Measurements from ENCODE around the gene CLCN7. TPM values are rescaled to one million over a fixed set of nuclear protein-coding genes. Genes with fewer than 3 reads are reported as not detected.
A peak's percentile ranks its signal among the peaks of the same experiment; 100 is the strongest.

CLCN7 gene
- polyA plus RNA-seq, 1 of the 3 experiments (the other 2 are of a cell fraction), result 44.3 TPM

- H3K27ac ChIP-seq (ENCODE audit: low read depth in 2 of 2, low read length in 1 of 2), result peak within 1 kb of the TSS in 1 of 2 experiments; percentile 55; a peak in 2 of 4 replicates
- no peak within 1 kb of the TSS for H3K4me2 ChIP-seq
- no peaks in the 10 kb centered on the region for H3K9me3 ChIP-seq
- WGBS (ENCODE audit: low lambda C conversion rate), result 37% methylated on average over 19 of the region's 35 CpGs
- H3F3A ChIP-seq (replicated peaks; ENCODE audit: insufficient read depth), result no peaks in the 10 kb centered on the region
- H3K27me3 ChIP-seq (ENCODE audit: insufficient read depth), result no peaks in the 10 kb centered on the region
- peak; percentile 58; the same call in 1 of the 2 replicates for TF ChIP-seq GATA2 (CRISPR knock-in tag; IDR thresholded peaks at IDR 0.05)
- TF ChIP-seq, protein P1, sequence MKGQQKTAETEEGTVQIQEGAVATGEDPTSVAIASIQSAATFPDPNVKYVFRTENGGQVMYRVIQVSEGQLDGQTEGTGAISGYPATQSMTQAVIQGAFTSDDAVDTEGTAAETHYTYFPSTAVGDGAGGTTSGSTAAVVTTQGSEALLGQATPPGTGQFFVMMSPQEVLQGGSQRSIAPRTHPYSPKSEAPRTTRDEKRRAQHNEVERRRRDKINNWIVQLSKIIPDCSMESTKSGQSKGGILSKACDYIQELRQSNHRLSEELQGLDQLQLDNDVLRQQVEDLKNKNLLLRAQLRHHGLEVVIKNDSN (IDR thresholded peaks at IDR 0.05; ENCODE audit: borderline replicate concordance, low read depth), result no peak
- H3K9ac ChIP-seq, result no peak within 1 kb of the TSS
- ChIA-PET CTCF (interaction anchor here (1.3 kb wide), 1 partner anchor 15 kb away, joined by 3 read pairs; no protein-coding TSS in a partner anchor), POLR2A (interaction anchor here (1.2 to 2.3 kb wide), 2 partner anchors 8 to 10 kb away, joined by 3 to 6 read pairs; partner anchors contain the start of gene UQCC4)
- H3K4me3 ChIP-seq (ENCODE audit: low read depth in 2 of 2, low read length in 1 of 2), result no peak within 1 kb of the TSS
- no peaks in the 10 kb centered on the region for H3K79me2 ChIP-seq (ENCODE audit: insufficient read depth)
- peak; percentile 81 for DNase-seq
- H2AFZ ChIP-seq (ENCODE audit: low read depth), result no peak within 1 kb of the TSS
- H3K36me3 ChIP-seq (replicated peaks in 1 of 2; ENCODE audit: control insufficient read depth in 1 of 2, insufficient read depth in 2 of 2, low read length in 1 of 2), result no peaks in the 10 kb centered on the region
- peaks cover 0 to 13% of the 10 kb centered on the region in 2 experiments; a peak in 1 of 4 replicates for H3K4me1 ChIP-seq (ENCODE audit: control insufficient read depth in 1 of 2, insufficient read depth in 2 of 2, low read depth in 1 of 2, low read length in 1 of 2)
- H3K9me2 ChIP-seq, result no peaks in the 10 kb centered on the region
- no peaks in the 10 kb centered on the region for H4K20me1 ChIP-seq (ENCODE audit: insufficient read depth)
Observed at GRCh38 chr16:1430759-1431496, 43.9 kb downstream of the CLCN7 start, which contains the start of gene PERCC1. PERCC1 (plus strand) TSS chr16:1431078; CDS start chr16:1432594, 1,516 bp downstream.

DNA sequence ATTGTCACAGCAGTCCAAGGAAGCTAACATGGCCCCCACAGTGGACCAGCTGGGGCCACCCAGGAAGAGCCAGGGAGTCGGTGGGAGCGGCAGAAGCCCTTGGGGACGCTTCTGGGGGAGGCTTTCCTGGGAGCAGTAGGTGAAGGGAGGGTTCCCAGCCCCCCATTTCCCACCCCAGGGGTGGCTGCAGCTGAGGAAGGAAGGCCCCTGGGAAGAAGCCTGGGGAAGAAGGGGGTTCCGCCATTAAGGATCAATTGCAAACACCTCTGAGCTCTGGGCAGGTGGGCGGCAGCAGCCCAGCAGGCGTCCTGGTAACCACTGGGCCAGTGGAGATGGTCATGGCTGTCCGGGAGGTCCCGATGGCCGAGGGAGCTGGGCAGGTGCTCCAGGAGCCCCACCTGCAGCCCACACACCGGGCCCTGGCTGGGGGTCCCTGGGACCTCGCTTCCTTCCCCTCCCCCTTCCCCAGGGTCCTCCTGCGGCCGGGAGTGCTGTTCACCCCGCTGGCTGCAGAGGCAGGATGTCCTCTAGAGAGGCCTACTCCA, 44.5 kb downstream of the CLCN7 start:
- no peaks in the 10 kb centered on the region for H3K9me2 ChIP-seq
- H3F3A ChIP-seq (replicated peaks; ENCODE audit: insufficient read depth), result no peaks in the 10 kb centered on the region
- peaks cover 0 to 13% of the 10 kb centered on the region in 2 experiments; a peak in 1 of 4 replicates for H3K4me1 ChIP-seq (ENCODE audit: control insufficient read depth in 1 of 2, insufficient read depth in 2 of 2, low read depth in 1 of 2, low read length in 1 of 2)
- H3K27ac ChIP-seq (ENCODE audit: low read depth in 2 of 2, low read length in 1 of 2), result peak overlapping the region in 1 of 2 experiments; percentile 55; a peak in 2 of 4 replicates
- no peaks in the 10 kb centered on the region for H3K27me3 ChIP-seq (ENCODE audit: insufficient read depth)
- ChIA-PET POLR2A (interaction anchor here (1.2 to 2.3 kb wide), 2 partner anchors 8 to 9 kb away, joined by 3 to 6 read pairs; partner anchors contain the start of gene UQCC4), CTCF (interaction anchor here (1.3 to 1.4 kb wide), 3 partner anchors 8 to 97 kb away, joined by 3 to 4 read pairs (median 3); no protein-coding TSS in a partner anchor)
- TF ChIP-seq ZBTB33 (IDR thresholded peaks at IDR 0.05; ENCODE audit: borderline replicate concordance, low read depth) (no peak), CTCF (IDR thresholded peaks at IDR 0.05) (no peak), YY1 (IDR thresholded peaks at IDR 0.05; ENCODE audit: low read depth) (no peak), MEF2A (IDR thresholded peaks at IDR 0.05; ENCODE audit: borderline replicate concordance, low read depth) (no peak), TCF12 (IDR thresholded peaks at IDR 0.05) (no peak), EZH2phosphoT487 (IDR thresholded peaks at IDR 0.05; ENCODE audit: borderline replicate concordance, low read depth) (no peak), PBX3 (IDR thresholded peaks at IDR 0.05) (no peak), POLR2AphosphoS5 (IDR thresholded peaks at IDR 0.05; ENCODE audit: low read depth, low read length) (no peak), GATA2 (CRISPR knock-in tag; IDR thresholded peaks at IDR 0.05) (no peak), RCOR1 (IDR thresholded peaks at IDR 0.05; ENCODE audit: low read length) (no peak)
- no peak overlapping the region for H3K4me2 ChIP-seq
- no peaks in the 10 kb centered on the region for H3K9me3 ChIP-seq
- H3K4me3 ChIP-seq (ENCODE audit: low read depth in 2 of 2, low read length in 1 of 2), result no peak overlapping the region
- DNase-seq, result no peak
- H2AFZ ChIP-seq (ENCODE audit: low read depth), result no peak overlapping the region
- H4K20me1 ChIP-seq (ENCODE audit: insufficient read depth), result no peaks in the 10 kb centered on the region
- no peaks in the 10 kb centered on the region for H3K79me2 ChIP-seq (ENCODE audit: insufficient read depth)
- H3K36me3 ChIP-seq (replicated peaks in 1 of 2; ENCODE audit: control insufficient read depth in 1 of 2, insufficient read depth in 2 of 2, low read length in 1 of 2), result no peaks in the 10 kb centered on the region
- no peak overlapping the region for H3K9ac ChIP-seq
- 73% methylated on average over 7 of the region's 14 CpGs for whole genome bisulfite sequencing (ENCODE audit: low lambda C conversion rate)

Data from SK-N-SH (cell line).